Measurements from ENCODE around the gene ANKRD36.
"Not testable (repeated sequence)": the region's sequence is repeated elsewhere in the genome, so short reads cannot be mapped to it uniquely, and the experiment has no call there.

Gene ANKRD36

DNA sequence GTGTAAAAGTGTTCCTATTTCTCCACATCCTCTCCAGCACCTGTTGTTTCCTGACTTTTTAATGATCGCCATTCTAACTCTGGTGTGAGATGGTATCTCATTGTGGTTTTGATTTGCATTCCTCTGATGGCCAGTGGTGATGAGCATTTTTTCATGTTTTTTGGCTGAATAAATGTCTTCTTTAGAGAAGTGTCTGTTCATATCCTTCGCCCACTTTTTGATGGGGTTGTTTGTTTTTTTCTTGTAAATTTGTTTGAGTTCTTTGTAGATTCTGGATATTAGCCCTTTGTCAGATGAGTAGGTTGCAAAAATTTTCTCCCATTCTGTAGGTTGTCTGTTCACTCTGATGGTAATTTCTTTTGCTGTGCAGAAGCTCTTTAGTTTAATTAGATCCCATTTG lies 16.1 kb downstream of the ANKRD36 start:
- not testable (repeated sequence) for DNase-seq

DNA sequence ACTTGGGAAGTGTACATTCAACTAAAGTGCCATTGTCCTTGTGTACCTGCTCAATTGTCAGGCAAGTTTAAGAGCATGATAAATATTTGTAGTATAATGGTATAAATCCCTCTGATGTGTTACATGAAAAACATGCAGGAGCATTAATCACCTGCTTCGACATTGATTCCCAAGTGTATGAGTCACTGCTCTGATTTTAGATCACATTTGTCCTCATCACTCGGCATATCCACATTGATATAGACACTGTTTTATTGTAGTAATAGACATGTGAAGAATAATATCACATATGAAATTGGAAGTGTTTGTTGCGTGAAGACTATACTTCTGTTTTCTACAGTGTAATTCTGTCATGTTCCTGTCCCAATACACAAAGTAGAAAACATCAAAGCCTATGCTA lies 31.1 kb downstream of the ANKRD36 start:
- not testable (repeated sequence) for DNase-seq

DNA sequence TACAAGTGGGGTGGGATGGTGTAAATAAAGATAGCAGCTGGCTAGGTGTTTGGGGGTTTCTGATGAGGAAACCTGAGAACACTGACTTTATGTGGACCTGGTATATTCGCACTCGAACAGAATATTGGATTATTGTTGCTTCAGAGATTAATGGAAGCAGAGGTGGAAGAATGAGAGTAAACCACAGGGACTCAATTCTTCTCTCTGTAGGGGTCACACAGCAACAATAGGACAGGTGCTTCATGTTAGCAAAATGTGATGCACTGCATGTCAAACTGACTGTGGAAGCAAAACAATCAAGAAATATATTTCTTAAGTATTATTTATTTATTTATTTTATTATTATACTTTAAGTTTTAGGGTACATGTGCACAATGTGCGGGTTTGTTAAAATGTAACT lies 53.6 kb downstream of the ANKRD36 start:
- not testable (repeated sequence) for DNase-seq

DNA sequence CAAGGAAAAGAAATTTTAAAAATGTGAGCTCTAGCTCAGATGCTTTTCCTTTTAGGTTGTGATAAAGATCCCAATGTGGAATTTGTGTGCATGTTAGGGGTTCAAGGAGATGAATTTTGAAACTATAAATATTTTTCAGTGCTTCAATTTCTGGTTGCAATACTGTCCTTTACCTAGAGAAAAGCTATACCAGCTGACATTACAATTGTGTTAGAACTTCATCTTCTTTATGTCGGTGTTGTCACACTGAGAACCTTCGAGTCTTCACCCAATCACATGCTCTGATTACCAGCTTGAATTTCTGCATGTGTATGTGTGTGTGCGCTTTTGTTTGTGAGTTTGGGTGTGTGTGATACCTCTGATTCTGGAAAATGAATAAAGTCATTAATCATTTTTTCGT lies 55.0 kb downstream of the ANKRD36 start:
- DNase-seq: not testable (repeated sequence)

DNA sequence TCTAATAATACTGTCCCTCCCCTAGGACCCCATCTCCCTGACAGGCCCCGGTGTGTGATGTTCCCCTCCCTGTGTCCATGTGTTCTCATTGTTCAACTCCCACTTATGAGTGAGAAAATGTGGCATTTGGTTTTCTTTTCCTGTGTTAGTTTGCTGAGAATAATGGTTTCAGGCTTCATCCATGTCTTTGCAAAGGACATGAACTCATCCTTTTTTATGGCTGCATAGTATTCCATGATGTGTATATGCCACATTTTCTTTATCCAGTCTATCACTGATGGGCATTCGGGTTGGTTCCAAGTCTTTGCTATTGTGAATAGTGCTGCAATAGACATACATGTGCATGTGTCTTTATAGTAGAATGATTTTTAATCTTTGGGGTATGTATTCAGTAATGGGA lies 55.6 kb downstream of the ANKRD36 start:
- not testable (repeated sequence) for DNase-seq

DNA sequence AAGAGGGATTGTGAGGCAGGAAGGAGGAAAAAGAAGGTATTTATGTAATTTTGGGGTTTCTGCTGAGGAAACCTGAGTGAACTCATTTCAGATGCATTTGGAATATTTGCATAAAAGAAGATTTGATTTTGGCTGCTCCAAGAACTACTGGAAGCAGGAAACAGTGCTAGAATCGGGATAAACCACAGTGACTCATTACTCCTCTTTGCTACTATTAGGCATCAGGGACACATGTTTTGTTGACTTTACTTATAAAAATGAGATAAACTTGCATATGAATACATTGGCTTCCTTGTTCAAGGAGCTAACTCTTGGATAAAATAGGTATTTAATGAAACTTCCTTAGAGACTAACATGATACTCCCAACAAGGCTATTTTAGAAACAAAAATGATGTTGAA lies 67.4 kb downstream of the ANKRD36 start:
- not testable (repeated sequence) for DNase-seq

DNA sequence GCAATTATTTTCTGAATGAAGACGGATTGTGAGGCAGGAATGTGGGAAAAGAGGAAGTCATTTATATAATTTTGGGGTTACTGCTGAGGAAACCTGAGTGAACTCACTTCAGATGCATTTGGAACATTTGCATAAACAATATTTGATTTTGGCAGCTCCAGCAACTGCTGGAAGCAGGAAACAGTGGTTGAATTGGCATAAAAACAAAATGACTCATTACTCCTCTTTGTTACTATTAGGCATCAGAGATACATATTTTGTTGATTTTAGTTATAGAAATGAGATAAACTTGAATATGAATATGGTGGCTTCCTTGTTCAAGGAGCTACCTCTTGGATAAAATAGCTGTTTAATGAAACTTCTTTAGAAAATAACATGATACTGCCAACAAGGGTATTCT lies 82.4 kb downstream of the ANKRD36 start:
- DNase-seq: not testable (repeated sequence)

DNA sequence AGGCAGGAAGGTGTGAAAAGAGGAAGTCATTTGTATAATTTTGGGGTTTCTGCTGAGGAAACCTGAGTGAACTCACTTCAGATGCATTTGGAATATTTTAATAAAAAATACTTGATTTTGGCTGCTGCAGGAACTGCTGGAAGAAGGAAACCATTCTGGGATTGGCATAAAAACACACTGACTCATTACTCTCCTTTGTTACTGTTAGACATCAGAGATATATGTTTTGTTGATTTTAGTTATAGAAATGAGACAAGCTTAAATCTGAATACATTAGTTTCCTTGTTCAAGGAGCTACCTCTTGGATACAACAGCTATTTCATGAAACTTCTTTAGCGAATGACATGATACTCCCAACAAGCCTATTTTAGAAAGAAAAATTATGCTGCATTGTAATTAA lies 84.3 kb downstream of the ANKRD36 start:
- not testable (repeated sequence) for DNase-seq

DNA sequence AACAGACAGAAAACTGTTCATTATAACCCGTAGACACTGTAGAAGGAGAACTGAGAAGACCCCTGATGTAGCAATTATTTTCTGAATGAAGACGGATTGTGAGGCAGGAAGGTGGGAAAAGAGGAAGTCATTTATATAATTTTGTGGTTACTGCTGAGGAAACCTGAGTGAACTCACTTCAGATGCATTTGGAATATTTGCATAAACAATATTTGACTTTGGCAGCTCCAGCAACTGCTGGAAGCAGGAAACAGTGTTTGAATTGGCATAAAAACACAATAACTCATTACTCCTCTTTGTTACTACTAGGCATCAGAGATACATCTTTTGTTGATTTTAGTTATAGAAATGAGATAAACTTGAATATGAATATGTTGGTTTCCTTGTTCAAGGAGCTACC lies 87.9 kb downstream of the ANKRD36 start:
- not testable (repeated sequence) for DNase-seq

DNA sequence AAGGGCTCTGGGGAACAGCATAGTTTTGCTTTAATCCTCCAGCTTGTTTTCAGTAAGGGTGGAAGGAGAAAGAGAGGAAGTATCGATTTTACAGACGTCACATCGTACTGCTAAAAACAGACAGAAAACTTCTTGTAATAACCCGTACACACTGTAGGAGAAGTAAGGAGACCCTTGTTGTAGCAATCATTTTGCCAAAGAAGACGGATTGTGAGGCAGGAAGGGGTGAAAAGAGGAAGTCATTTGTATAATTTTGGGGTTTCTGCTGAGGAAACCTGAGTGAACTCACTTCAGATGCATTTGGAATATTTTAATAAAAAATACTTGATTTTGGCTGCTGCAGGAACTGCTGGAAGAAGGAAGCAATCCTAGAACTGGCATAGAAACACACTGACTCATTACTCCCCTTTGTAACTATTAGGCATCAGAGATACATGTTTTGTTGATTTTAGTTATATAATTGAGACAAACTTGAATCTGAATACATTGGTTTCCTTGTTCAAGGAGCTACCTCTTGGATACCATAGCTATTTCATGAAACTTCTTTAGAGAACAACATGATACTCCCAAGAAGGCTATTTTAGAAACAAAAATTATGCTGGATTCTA lies 89.8 kb downstream of the ANKRD36 start:
- not testable (repeated sequence) for DNase-seq

DNA sequence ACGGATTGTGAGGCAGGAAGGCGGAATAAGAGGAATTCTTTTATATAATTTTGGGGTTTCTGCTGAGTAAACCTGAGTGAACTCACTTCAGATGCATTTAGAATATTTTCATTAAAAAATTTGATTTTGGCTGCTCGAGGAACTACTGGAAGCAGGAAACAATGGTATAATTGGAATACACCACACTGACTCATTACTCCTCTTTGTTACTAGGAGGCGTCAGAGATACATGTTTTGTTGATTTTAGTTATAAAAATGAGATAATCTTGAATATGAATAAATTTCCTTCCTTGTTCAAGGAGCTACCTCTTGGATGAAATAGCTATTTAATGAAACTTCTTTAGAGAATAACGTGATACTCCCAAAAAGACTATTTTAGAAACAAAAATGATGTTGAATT lies 97.4 kb downstream of the ANKRD36 start:
- no peak for DNase-seq

DNA sequence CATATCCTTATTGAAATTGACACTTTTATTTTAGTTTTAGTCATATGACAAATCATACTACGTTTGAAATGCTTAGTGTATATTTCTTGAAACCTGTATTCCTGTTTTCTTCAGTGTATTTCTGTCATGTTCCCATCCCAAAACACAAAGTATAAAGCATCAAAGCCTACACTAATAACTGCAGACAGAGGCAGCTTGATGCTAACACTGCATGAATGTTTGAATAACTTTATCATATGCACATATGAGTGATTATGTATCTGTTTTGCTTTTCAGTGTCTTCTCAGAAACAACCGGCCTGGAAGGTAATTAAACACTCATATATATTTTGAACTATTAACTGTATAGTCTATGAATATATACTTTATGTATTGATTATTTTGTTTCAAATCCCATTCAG lies 102.1 kb downstream of the ANKRD36 start:
- DNase-seq: not testable (repeated sequence)

DNA sequence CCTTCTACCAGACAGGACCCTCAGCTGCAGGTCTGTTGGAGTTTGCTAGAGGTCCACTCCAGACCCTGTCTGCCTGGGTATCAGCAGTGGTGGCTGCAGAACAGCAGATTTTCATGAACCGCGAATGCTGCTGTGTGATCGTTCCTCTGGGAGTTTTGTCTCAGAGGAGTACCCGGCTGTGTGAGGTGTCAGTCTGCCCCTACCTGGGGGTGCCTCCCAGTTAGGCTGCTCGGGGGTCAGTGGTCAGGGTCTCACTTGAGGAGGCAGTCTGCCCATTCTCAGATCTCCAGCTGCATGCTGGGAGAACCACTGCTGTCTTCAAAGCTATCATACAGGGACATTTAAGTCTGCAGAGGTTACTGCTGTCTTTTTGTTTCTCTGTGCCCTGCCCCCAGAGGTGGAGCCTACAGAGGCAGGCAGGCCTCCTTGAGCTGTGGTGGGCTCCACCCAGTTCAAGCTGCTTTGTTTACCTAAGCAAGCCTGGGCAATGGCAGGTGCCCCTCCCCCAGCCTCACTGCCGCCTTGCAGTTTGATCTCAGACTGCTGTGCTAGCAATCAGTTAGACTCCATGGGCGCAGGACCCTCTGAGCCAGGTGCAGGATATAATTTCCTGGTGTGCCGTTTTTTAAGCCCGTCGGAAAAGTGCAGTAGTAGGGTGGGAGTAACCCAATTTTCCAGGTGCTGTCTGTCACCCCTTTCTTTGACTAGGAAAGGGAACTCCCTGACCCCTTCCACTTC lies 118.1 kb downstream of the ANKRD36 start:
- not testable (repeated sequence) for DNase-seq

DNA sequence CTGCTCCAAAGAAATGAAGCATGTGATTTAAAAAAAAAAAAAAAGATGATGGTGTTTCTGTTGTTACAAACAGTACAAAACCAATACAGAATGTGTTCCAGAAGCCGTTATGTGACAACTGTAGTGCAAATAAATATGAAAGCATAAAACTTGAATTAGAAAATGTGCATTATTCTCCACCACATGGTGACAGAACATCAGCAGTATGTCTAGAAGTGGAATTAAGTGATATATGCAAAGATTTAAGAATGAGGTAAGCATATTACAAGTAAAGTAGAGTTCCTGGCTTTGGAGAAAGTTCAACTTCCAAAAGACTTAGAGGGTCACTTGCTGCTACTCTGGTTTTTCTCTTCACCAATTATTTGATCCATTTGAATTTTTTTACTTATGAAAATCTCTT lies 120.0 kb downstream of the ANKRD36 start:
- DNase-seq: not testable (repeated sequence)

DNA sequence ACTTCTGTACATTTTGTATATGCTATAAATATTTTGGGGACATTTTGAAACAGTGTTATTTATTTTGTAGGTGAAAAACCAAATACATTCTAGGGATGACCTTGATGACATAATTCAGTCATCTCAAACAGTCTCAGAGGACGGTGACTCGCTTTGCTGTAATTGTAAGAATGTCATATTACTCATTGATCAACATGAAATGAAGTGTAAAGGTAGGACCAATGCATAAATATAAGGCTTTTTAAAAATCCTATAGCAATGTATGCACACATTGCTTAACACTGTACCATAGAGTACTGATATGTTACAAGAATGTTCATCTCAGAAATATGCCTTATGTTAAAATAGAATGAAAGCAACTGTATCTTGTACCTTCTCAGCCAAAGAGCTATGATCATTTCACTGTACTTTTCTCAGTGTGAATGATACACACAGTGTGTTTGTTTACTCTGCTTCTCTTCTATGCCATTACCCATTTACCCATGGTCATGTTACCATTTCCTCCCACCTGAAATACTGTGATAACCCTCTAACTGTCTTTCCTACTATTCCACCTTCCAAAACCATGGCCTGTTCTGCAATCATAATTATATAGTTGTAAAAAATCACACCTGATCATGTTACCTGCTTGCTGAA lies 120.8 kb downstream of the ANKRD36 start:
- DNase-seq: not testable (repeated sequence)

DNA sequence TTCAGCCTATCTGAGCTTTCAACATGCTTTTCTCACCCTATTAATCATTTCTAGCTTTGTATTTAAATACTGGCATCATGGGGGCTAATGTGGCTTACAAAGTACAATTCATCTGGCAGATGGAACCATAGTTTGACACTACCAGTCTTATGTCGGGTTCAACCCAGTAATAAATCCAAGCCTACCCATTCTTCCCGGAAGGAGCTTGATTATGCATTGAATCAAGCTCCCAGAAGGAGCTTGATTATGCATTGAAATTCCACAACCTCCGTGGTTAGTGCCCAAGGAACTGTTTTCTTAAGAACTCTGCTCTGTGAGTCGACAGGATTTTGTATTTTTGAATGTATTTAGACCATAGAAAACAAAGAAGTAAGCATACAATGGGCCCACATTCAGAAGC lies 148.2 kb downstream of the ANKRD36 start:
- DNase-seq: not testable (repeated sequence)

DNA sequence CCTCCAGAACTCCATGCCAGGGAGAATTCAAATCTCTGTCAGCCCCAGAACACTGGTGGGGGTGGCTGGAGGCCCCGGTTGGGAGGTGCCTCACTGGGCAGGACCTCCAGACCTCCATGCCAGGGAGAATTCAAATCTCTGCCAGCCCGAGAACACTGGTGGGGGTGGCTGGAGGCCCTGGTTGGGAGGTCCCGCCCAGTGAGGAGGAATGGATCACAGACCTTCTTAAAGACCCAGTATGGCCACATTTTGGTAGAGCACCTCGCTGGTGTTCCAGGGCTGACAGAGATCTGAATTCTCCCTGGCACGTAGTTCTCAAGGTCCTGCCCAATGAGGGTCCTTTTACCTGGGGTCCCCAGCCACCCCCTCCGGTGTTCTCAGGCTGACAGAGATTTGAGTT lies 153.5 kb downstream of the ANKRD36 start:
- DNase-seq: not testable (repeated sequence)

DNA sequence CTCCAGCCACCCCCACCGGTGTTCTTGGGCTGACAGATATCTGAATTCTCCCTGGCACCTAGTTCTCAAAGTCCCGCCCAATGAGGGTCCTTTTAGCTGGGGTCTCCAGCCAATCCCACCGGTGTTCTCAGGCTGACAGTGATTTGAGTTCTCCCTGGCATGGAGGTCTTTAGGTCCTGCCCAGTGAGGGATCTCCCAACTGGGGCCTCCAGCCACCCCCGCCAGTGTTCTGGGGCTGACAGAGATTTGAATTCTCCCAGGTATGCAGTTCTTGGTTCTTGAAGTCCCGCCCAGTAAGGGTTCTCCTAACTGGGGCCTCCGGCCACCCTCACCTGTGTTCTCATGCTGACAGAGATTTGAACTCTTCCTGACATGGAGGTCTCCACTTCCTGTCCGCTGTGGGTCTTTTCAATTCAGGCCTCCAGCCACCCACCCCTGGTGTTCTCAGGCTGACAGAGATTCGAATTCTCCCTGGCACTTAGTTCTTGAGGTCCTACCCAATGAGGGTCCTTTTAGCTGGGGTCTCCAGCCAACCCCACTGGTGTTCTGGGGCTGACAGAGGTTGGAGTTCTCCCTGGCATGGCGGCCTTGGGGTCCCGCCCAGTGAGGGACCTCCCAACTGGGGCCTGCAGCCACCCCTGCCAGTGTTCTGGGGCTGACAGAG lies 154.6 kb downstream of the ANKRD36 start:
- DNase-seq: peak; percentile 29

DNA sequence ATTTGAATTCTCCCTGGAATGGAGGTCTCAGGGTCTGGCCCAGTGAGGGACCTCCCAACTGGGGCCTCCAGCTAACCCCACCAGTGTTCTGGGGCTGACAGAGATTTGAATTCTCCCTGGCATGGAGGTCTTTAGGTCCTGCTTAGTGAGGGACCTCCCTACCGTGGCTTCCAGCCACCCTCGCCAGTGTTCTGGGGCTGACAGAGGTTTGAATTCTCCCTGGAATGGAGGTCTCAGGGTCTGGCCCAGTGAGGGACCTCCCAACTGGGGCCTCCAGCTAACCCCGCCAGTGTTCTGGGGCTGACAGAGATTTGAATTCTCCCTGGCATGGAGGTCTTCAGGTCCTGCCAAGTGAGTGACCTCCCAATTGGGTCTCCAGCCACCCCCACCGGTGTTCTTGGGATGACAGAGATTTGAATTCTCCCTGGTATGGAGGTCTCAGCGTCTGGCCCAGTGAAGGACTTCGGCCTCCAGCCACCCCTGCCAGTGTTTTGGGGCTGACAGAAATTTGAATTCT lies 155.2 kb downstream of the ANKRD36 start:
- DNase-seq: not testable (repeated sequence)

DNA sequence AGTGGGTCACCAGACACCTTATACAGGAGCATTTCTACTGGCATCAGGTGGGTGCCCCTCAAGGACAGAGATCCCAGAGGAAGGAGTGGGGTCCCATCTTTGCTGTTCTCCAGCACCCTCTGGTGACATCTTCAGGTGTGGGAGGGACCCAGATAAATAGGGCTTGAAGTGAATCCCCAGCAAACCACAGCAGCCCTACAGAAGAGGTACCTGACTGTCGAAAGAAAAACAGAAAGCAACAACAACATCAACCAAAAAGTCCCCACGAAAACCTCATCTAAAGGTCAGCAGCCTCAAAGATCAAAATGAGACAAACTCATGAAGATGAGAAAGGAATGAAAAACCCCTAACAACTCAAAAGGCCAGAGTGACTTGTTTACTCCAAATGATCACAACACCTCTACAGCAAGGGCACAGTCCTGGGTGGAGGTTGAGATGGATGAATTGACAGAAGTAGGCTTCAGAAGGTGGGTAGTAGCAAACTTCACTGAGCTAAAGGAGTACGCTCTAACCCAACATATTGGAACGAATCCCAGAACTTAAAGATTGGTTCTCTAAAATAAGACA lies 163.4 kb downstream of the ANKRD36 start:
- DNase-seq: not testable (repeated sequence)

DNA sequence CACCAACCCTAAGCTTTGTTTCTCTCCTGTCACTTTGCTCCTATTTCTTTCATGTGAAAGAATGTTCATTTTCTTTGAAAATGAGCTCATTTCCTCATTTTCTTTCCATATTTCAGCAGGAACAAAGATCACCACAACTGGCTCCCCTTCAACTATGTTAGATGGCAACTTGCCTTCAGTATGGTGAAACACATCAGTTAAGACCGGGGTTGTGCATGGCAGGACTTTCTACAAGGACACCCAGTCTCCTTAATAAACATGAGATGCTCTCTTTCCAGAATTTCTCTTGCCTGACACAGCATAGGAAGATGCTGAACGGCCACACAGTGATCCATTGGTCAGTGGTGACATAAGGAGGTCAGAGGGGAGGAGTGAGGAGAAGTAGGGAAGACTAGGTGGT lies 172.2 kb downstream of the ANKRD36 start:
- DNase-seq: not testable (repeated sequence)

DNA sequence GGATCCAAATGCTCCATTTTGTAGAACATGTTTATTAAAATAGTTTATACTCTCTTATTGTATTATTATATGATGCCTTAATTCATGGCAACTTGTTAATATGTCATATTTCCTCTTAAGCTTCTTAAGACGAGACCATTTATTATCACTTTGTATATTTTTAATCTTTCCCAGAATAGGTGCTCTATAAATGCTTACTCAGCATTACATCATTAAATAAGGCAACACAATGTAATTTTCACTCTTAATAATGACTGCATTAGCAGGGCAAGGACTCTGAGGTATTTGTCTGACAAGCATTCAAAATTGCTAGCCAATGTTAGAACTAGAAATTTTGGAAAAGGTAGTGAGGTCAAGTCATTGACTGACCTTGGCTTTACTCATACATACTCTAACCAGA lies 180.7 kb downstream of the ANKRD36 start:
- DNase-seq: not testable (repeated sequence)
